SU-DHL-6 (cell line): ENCODE results near the gene VMO1.

Source experiments
- EZH2phosphoT487 ChIP-seq: fragments of 200-600 bp; sonication (generic), shearing (Covaris generic); conservative IDR thresholded peaks from 2 replicates; pipeline ENCODE4 v1.6.1; 2018; ENCODE audit warnings: mild to moderate bottlenecking, antibody characterized with exemption, low read length, moderate library complexity, mixed read lengths
- TF ChIP-seq, protein P1 (sequence below): fragments of 200-600 bp; sonication (generic); IDR thresholded peaks from one replicate; pipeline ENCODE4 v1.5.1; 2017; ENCODE audit warnings: antibody characterized with exemption, mild to moderate bottlenecking, low read length, moderate library complexity; ENCODE audit not compliant: insufficient read depth, poor library complexity, severe bottlenecking

DNA sequence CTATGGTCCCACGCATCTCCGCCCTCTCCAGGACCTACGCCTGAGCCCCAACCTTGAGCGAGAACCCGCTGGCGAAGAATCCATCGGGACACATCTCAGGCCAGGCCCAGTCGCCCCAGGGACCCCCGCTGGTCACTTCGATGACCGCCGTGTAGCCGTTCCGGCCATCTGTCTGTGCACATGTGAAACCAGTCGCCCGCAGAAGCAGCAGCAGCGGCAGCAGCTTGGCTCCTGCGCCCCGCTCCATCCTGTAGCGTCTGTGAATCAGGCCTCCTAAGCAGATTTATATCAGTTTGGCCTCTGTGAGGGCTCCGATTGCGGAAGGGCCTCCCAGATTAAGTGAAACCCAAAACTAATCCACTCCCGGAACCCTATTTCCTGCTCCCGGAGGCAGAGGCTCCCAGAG, at the start of gene VMO1:
- TF ChIP-seq, protein P1, sequence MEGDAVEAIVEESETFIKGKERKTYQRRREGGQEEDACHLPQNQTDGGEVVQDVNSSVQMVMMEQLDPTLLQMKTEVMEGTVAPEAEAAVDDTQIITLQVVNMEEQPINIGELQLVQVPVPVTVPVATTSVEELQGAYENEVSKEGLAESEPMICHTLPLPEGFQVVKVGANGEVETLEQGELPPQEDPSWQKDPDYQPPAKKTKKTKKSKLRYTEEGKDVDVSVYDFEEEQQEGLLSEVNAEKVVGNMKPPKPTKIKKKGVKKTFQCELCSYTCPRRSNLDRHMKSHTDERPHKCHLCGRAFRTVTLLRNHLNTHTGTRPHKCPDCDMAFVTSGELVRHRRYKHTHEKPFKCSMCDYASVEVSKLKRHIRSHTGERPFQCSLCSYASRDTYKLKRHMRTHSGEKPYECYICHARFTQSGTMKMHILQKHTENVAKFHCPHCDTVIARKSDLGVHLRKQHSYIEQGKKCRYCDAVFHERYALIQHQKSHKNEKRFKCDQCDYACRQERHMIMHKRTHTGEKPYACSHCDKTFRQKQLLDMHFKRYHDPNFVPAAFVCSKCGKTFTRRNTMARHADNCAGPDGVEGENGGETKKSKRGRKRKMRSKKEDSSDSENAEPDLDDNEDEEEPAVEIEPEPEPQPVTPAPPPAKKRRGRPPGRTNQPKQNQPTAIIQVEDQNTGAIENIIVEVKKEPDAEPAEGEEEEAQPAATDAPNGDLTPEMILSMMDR = no peak
- no peak for TF ChIP-seq EZH2phosphoT487
